ENCODE data around the gene PDLIM7. TPM values are rescaled to one million over a fixed set of nuclear protein-coding genes. Genes with fewer than 3 reads are reported as not detected.
A peak's percentile ranks its signal among the peaks of the same experiment; 100 is the strongest.

Gene PDLIM7
- total and polyA plus RNA-seq, 7 donors: 7.2 to 923 (median 274) TPM

GRCh38 chr5:177496070-177496726 is 1.2 kb downstream of the PDLIM7 start:
- Histone ChIP-seq H3K9me3 (no peaks in the 10 kb centered on the region), H3K4me3 (peak overlapping the region; percentile 66 to 97 (median 86)), H3K36me3 (peaks cover 11 to 29% (median 18%) of the 10 kb centered on the region in 4 donors), H3K27ac (peak overlapping the region; percentile 95 to 99 (median 97)), H3K27me3 (no peaks in the 10 kb centered on the region), H3K4me1 (peaks cover 0 to 76% (median 68%) of the 10 kb centered on the region in 4 donors)
- TF ChIP-seq POLR2A (IDR thresholded peaks at IDR 0.05): no peak
- TF ChIP-seq CTCF (IDR thresholded peaks at IDR 0.05): peak in 3 of 4 experiments; percentile 22 to 48 (median 37)
- no peak for TF ChIP-seq EP300 (IDR thresholded peaks at IDR 0.05)
- no peak for TF ChIP-seq POLR2AphosphoS5 (IDR thresholded peaks at IDR 0.05)
- no peak for DNase-seq
- WGBS, 2 donors: 29 to 52% methylated on average over 12 of the region's 12 CpGs
- intact Hi-C loops (cut with DNase I): loop anchor here (1.0 kb wide), 1 partner anchor 40 kb away; no protein-coding TSS in a partner anchor

DNA sequence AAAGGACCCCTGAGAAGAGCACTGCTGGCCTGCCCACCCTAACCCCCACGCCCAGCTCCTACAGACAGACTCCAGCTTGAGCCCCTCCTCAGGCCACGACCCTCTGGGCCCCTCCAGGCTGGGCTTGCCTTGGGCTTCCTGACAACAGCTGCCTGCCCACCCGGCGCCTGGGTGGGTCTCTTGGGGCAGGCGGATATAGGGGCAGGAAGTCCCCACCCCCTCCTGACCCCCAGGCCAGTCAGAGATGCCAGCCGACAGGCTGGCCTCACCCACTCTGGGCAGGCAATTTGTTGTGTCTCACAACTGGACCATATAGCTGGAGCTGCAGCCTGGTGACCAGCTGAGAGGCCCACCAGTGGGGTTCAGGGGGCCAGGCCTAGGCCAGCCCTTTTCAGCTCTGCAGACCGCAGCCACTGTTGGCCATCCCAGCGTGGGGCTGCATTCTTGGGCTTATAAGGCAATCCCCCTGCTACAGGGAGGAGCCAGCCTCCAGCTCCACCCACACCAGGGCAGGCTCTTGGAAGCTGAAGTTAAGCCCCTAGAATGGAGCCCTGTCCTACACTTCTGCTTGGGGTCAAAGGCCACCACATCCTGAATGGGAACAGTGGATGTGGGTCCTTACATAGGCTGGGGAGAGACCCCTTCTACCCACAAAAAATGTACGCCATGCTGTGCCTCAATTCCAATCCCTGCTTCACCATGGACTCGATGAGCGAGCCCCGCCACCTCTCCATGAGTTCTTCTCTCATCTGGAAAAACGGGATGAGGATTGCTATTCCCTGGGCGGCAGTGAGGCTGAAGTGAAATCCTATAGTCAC is 2.0 kb downstream of the PDLIM7 start:
- Histone ChIP-seq H3K36me3 (peaks cover 14 to 35% (median 23%) of the 10 kb centered on the region in 4 donors), H3K4me1 (peaks cover 0 to 76% (median 69%) of the 10 kb centered on the region in 4 donors), H3K27me3 (no peaks in the 10 kb centered on the region), H3K9me3 (no peaks in the 10 kb centered on the region), H3K27ac (peak overlapping the region; percentile 95 to 99 (median 97)), H3K4me3 (peak overlapping the region; percentile 66 to 97 (median 86))
- peak; percentile 95 for DNase-seq
- WGBS, 2 donors: 70 to 78% methylated on average over 14 of the region's 14 CpGs
- peak; percentile 41 to 62 for TF ChIP-seq POLR2A (IDR thresholded peaks at IDR 0.05)
- TF ChIP-seq POLR2AphosphoS5 (IDR thresholded peaks at IDR 0.05): peak; percentile 81 to 87 (median 84)
- peak in 1 of 4 donors; percentile 12 for TF ChIP-seq EP300 (IDR thresholded peaks at IDR 0.05)
- TF ChIP-seq CTCF (IDR thresholded peaks at IDR 0.05): no peak
- intact Hi-C loops (cut with DNase I): loop anchor here (1.0 kb wide), 1 partner anchor 39 kb away; no protein-coding TSS in a partner anchor

GRCh38 chr5:177494346-177495195 is 2.8 kb downstream of the PDLIM7 start:
- 57 to 64% methylated on average over 11 of the region's 11 CpGs for WGBS, 2 donors
- H3K27me3 ChIP-seq: no peaks in the 10 kb centered on the region
- H3K4me3 ChIP-seq: peak overlapping the region; percentile 66 to 97 (median 86)
- peak; percentile 91 for DNase-seq
- no peak for TF ChIP-seq POLR2A (IDR thresholded peaks at IDR 0.05)
- peak in 1 of 4 experiments; percentile 28 for TF ChIP-seq CTCF (IDR thresholded peaks at IDR 0.05)
- TF ChIP-seq POLR2AphosphoS5 (IDR thresholded peaks at IDR 0.05): peak; percentile 13 to 54 (median 36)
- TF ChIP-seq EP300 (IDR thresholded peaks at IDR 0.05): peak in 1 of 4 donors; percentile 35
- peak overlapping the region; percentile 95 to 99 (median 97) for H3K27ac ChIP-seq
- no peaks in the 10 kb centered on the region for H3K9me3 ChIP-seq
- intact Hi-C loops (cut with DNase I): no loop called here
- peaks cover 0 to 84% (median 77%) of the 10 kb centered on the region in 4 donors for H3K4me1 ChIP-seq
- H3K36me3 ChIP-seq: peaks cover 19 to 44% (median 32%) of the 10 kb centered on the region in 4 donors

- no peaks in the 10 kb centered on the region for H3K9me3 ChIP-seq
- H3K36me3 ChIP-seq: peaks cover 26 to 51% (median 39%) of the 10 kb centered on the region in 4 donors
- DNase-seq: no peak
- WGBS, 2 donors: 86 to 92% methylated on average over 5 of the region's 5 CpGs
- peak overlapping the region; percentile 95 to 99 (median 97) for H3K27ac ChIP-seq
- no peaks in the 10 kb centered on the region for H3K27me3 ChIP-seq
- intact Hi-C loops (cut with DNase I): no loop called here
- H3K4me1 ChIP-seq: peaks cover 0 to 90% (median 83%) of the 10 kb centered on the region in 4 donors
- peak overlapping the region in 3 of 4 donors; percentile 66 to 92 (median 81) for H3K4me3 ChIP-seq
- no peak for TF ChIP-seq POLR2AphosphoS5 (IDR thresholded peaks at IDR 0.05)
- no peak for TF ChIP-seq POLR2A (IDR thresholded peaks at IDR 0.05)
- TF ChIP-seq CTCF (IDR thresholded peaks at IDR 0.05): no peak
- TF ChIP-seq EP300 (IDR thresholded peaks at IDR 0.05): no peak
Measured at GRCh38 chr5:177493795-177494345, 3.5 kb downstream of the PDLIM7 start.
